Choroid plexus epithelial cell (primary cell): ENCODE results near the gene FARP2.

Source experiments
- DNase-seq: peaks from one replicate; pipeline ENCODE4 v3.0.0-alpha.2; 2010; ENCODE audit warnings: low read depth
- H3K4me3 ChIP-seq: 2 replicates; pipeline ENCODE4 v1.5.1; 2011; ENCODE audit warnings: low read depth, mild to moderate bottlenecking, control low read depth, low read length, moderate library complexity
- CTCF ChIP-seq: conservative IDR thresholded peaks from 2 replicates; pipeline ENCODE4 v1.5.1; 2011; ENCODE audit warnings: low read depth, mild to moderate bottlenecking, control low read depth, inconsistent platforms, low read length, moderate library complexity

The FARP2 gene

GRCh38 chr2:241491549-241492173 is 135.6 kb downstream of the FARP2 start:
- DNase-seq = no peak
- TF ChIP-seq CTCF = no peak
- H3K4me3 ChIP-seq = no peak overlapping the region

GRCh38 chr2:241492174-241492565 is 136.1 kb downstream of the FARP2 start:
- no peak for DNase-seq
- no peak for TF ChIP-seq CTCF
- no peak overlapping the region for H3K4me3 ChIP-seq

- no peak for DNase-seq
- H3K4me3 ChIP-seq = no peak overlapping the region
- no peak for TF ChIP-seq CTCF
Observed at GRCh38 chr2:241493092-241493491, 137.0 kb downstream of the FARP2 start.

- H3K4me3 ChIP-seq = no peak overlapping the region
- TF ChIP-seq CTCF = no peak
- DNase-seq = no peak
Observed at GRCh38 chr2:241494311-241494908, 138.3 kb downstream of the FARP2 start.

- DNase-seq = no peak
- H3K4me3 ChIP-seq = no peak overlapping the region
- TF ChIP-seq CTCF = no peak
Observed at GRCh38 chr2:241495172-241496002, 139.3 kb downstream of the FARP2 start.

GRCh38 chr2:241496003-241496707 is 140.1 kb downstream of the FARP2 start:
- no peak overlapping the region for H3K4me3 ChIP-seq
- TF ChIP-seq CTCF = no peak
- DNase-seq = no peak
